Tongue (tissue), 2 donors: ENCODE data around the gene RIMS3. TPM values are rescaled to one million over a fixed set of nuclear protein-coding genes. Genes with fewer than 3 reads are reported as not detected.
A peak's percentile ranks its signal among the peaks of the same experiment; 100 is the strongest.
"Not testable (repeated sequence)": the region's sequence is repeated elsewhere in the genome, so short reads cannot be mapped to it uniquely, and the experiment has no call there.

ENCODE experiments used
- DNase-seq: peaks from one replicate; pipeline ENCODE4 v3.0.0-alpha.2; 2015
- total RNA-seq: library from RNA; depleted of rRNA; stranded (reverse); fragments of >200 nt; gene quantifications from one replicate; pipeline ENCODE4 v1.2.3, GENCODE V29; 2014

RIMS3 gene
- total RNA-seq, result 1.7 TPM

DNA sequence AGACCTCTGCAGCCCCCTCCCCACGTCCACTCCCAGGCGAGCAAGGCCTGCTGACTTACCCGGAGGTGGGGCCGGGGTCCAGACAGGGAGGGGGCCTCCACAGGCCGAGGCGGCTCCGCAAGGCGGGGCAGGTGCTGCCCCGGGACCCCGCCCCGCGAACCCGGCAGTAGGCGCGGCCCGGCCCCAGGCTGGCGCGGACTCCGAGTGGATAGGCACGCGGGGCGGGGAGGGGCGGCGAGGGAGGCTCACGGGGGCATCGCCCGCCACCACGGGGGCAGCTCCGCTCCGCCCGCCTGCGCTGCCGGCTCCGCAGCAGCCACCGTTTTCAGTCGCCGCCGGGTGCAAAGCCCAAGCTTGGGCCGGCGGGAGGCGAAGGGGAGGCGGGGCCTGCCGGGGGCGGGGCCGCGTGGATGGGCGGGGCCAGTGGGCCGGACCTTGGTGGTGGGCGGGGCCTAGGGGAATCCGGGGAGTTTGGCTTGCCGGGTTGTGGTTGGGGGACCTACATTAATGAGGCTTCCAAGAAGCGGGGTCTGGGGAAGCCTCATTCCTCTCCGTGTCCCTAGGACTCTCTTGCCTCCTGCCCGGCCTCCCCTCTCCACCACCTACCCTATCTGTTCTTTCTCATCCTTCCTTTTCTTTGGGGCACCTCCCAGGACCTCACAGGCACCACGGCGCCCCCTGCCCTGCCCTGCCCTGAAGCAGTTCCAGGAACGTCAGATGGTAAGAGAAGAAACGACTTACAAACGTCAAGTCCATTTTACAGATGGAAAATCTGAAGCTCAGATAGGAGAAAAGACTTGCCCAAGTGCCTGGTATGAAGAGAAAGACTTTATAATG is at the start of gene RIMS3:
TSS of gene RIMS3 (minus strand) at position 348 of the 837 bp plus-strand sequence. CDS start 23,757 bp downstream, outside the sequence.
- DNase-seq, result peak; percentile 77

DNA sequence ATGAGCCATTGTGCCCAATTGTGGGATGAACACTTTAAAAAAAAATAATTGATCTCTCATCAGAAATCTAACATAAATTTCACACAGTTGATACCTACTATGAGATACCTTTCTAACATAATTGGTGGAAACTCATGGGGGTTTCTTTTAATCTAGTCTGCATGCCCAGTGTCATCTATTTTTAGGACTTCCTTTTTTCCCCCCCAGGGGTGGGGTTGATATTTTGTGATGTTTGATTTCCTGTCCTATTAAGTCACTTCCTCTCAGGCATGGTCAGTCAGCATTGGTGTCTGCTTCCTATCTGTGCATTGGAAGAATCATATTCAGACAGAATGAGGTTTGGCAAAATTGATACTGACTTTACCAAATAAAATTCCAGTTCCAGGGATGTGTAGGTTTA is 47.5 kb upstream of the RIMS3 start:
- no peak for DNase-seq

DNA sequence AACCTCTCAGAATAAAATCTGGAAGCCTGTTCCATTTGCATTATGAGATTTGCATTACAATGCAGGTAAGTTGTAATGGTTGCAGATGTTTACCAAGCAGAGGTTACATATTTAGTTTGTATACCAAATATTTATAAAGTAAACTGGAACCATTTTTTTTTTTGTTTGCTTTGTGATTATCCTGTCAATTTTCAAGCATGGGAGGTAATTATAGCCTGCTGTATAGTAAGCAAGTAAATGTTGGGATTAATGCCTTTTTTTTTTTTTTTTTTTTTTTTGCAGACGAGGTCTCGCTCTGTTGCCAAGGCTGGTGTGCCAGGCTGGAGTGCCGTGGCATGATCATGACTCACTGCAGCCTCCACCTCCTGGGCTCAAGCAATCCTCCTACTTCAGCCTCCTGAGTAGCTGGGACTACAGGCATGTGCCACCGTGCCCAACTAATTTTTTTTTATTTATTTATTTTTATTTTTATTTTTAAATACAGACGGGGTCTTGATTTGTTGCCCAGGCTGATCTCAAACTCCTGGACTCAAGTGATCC is 47.0 kb upstream of the RIMS3 start:
- no peak for DNase-seq

DNA sequence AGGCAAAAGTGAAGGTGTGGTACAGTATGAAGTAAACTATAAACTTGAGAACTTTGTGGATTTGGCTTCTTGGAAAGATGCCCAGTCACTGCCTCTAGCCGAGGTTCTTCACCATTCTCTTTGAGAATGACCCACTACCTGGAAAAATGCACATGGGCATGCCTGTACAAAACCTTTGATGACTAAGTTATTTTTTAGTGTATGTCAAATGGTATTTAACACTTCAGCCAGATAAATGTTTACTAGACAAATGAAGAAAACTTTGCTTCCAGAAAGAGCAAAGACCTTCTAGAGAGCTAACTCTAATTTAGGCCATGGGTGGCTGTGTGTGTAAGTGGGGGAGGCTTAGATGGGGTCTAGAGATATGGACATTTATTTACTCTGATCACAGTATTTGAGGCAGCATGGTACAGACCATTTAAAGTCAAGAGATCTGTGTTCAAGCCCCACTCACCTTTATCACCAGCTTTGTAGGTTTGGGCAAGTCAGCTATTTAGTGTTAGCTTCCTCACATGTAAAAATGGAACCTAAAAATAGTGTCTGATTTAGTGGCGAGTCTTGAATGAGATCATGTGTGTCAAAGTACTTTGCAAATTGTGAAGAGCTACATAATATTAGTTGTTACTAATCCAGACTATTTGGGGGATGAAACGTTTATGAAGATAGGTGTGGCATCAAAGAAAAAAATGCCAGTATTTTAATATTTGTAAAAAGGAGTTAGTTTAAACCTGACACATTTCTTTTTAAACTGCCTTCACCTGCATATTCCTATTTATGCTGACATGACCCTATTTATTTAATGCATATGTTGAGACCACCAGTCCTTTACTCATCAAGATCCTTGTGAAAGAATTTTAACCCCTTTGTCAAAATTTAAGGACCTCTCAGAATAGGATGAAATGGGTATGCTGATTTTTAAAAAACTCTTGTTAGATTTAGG is 46.3 kb upstream of the RIMS3 start:
- peak; percentile 50 for DNase-seq

DNA sequence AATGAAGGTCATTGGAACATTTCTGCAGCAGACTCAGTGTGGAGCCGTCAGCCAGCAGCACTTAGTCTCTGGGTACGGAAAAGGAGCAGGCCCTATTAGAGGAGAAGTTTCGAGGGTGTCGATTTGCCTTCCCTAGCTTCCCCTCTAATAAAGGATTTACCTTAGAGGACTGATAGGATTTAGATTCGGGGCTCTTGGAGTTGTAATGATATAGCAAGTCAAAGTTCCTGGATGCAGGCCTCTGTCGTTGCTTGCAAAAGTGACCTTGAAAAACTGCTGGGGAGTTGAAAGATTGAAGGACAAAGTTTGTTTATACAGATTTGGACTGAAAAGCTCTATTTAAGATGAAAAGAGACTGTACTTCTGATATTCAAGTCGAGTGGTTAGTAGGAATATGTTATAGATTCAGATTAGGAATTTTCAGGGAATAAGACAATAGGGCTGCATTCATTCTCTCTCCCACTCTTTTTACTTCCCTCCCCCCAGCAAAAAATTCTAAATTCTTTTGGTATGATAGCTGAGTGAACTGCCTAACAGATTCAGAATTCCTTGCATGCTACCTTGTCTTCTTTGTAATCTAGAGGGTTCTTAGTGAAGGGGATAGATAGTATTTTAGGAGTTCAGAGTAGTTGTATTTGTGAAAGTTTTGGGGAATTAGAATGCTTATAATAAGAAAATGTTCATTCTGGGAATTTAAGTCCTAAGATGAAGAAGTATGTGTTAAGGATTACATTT is 45.3 kb upstream of the RIMS3 start:
- peak; percentile 35 for DNase-seq

DNA sequence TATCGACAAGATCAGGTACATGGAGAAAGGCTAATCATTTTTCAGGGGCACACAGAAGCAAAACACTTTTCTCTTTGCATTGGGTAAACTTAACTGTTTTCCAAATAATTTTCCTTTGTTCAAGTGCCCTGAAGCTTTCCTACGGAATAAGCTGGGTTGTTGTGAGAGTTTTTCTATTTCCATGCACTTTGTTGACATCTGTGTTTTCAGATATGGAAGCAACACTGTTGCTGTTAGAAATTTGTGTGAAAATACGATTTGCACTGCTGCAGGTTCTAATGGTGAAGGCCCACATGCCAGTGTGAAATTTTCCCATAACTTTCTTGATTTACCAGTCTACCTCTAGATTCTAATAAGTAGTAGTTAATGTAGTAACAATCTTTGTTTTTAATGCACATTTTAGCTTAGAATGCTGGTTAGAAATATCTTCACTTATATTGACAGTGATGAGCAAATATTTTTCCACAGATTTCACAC is 44.4 kb upstream of the RIMS3 start:
- no peak for DNase-seq

DNA sequence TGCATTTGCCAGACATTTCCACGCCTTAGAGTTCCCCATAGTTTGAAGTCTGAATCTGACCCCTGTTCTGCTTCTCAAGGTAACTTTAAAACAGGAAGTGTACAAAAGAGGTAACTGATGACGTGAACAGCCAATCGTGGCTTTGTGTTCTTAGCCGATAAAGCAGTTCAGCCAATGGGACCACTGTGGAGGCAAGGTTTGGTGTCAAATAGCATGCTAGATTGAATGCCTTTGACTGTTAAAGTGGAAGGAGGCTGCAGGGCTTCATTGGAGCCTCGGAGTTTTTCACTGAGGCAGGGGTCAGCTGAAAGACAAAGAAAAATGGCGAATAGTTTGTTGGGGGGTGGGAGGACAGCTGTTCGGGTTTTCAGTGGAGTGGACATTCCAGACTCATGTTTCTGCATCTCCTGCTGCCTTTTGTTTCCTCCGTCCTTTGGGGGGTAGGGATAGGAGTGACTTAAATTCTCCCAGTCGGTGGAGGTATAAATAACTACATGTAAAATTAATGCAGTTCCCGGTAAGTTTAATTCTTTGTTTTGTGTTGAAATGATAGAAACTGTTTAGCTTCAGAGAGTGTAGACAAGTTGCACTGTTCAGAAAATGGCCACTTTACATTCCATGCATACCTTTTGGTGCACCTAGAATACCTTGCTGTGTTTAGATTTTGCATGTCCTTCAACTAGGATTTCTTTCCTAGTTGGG is 43.8 kb upstream of the RIMS3 start:
- DNase-seq, result peak; percentile 97

DNA sequence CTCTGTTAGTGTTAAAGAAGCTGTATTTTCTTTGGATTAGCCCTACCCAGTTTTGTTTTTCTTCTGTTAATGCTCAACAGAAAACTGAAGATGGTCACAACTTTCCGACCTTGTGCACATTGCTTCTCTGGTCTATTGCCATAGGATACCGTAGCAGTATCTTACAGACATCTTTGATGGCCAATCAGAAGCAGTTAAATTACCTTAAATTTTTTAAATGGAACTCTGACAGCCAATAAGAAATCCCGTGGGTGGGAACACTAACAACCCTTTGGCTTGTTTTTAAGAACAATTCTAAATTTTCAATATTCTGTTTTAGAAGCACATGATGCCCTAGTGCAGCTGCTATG is 43.2 kb upstream of the RIMS3 start:
- DNase-seq, result no peak

DNA sequence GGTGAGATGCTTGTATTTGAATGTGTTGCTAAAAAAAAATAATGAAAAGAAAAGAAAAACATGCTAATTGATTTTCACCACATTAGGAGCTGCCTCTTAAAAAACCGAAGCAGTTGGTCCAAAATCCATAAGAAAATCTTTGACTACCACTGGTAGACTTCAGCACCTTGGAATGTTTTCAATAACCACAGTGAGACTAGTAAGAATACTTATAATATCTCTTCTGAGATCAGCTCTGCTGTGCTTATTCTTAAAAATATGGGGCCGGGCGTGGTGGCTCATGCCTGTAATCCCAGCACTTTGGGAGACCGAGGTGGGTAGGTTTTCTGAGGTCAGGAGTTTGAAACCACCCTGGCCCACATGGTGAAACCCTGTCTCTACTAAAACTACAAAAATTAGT is 41.1 kb upstream of the RIMS3 start:
- DNase-seq, result no peak

DNA sequence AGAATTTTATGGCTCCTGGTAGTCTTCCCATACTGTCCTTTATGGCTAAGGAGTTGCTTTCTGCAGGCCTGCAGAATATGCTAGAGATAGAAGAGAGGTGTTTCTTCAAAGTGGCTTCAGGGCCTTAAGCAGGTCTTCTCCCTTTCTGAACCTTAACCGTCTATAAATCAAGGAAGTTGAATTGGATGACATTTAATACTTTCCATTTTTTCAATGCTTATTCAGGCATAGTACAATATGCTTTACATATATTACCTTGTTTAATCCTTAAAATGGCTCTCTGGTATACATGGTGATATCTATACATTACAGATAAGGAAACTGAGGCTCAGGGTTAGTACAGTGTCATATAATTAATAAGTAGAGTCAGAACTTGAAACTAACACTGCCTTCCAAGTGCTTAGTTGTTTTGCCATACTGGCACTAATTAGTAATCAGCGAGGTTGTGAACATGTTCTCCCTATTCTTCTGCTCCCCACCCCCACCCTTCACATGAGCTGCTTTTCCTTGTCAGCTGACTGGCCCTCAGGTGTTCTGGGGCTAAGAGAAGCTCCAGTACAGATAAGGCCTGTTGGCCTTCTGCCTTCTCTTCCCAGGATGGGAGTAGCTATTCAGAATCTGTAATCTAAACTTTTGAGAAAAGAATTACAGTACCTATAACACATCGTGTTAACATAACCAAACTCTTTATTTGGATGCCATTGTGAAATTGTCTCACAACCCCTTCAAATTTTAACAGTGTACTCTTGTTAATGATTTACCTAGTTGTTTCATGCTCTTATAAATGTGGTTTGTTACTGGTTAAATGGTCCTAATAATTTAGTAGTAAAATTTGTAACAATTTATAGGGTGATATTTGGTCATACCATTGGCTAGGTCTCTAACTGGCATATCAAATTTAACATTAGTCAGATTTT is 39.6 kb upstream of the RIMS3 start:
- no peak for DNase-seq

DNA sequence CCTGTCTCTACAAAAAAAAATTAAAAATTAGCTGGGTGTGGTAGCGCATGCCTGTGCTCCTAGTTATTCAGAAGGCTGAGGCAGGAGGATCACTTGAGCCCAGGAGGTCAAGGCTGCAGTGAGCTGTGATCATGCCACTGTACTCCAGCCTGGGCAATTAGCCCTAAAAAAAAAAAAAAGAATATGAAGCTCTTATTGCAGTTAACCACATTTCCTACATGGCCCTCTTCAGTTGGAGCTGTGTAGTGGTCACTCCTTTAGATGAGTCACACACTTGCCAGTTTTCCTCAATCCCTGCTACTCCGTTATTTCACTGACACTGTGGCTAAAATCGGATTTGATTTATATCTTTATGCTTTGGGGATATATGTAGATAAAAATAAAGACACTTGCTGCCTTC is 37.8 kb upstream of the RIMS3 start:
- no peak for DNase-seq

DNA sequence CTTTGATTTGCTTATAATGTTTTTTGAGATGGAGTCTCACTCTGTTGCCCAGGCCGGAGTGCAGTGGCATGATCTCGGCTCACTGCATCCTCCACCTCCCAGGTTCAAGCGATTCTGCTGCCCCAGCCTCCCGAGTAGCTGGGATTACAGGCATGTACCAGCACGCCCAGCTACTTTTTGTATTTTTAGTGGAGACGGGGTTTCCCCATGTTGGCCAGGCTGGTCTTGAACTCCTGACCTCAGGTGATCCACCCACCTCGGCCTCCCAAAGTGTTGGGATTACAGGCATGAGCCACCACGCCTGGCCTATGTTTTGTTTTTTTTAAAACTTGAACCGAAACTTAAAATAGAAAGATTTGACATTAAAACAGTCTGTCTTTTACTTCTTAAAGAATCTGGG is 37.3 kb upstream of the RIMS3 start:
- DNase-seq, result not testable (repeated sequence)

DNA sequence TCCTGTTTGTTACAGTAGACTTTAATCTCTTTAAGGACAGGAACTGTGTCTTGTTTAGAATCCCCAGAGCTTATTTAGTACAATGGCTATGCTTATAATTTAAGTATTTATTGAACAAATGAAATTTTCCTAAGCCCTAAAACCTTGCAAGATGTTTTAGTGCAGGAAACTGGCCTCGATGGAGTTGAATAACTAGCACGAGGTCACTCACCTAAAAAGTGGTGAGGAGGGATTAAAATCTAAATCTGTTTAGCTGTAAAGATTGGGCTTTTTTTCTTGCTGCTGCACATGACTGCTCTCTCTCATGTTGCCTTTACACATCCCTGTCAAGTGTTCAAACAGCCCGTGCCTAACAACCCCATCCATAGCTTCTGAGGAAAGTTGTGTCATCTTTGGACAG is 36.2 kb upstream of the RIMS3 start:
- DNase-seq, result no peak

DNA sequence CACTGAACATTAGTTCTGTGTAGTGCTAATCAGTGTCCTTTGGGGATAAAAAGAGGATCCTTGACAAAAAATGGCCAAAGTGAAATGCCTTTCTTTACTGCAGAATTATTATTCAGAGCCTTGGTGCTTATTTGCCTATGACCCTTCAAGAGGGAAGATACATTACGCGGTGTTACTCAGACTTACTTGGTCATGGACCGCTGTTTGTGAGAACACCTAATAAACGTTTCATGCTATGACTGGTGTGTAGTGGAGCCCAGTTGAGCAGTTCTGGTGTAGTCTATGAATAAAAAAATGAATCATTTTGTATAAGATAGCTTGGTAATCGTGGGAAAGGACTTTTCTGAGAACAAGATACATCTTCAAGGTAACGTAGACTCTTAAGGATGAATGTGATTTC is 34.3 kb upstream of the RIMS3 start:
- DNase-seq, result no peak

DNA sequence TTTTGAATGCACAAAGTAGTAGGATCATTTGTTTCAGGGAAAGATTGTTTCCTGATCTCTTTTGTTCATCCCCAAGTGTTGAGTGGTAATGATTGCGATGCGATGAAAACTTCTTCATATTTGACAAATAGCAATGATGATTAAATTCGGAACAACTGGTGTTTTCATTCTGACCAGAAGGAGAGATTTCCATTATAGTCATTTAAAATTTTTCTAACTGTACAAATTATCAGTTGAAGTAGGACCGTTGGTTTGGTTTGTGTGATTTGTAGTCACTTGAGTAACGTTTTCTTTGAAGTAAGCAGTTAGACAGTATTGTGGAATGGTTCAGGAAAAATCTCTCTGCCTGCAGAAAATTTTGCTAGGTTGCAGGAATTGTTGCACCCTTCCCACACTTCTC is 32.0 kb upstream of the RIMS3 start:
- no peak for DNase-seq

DNA sequence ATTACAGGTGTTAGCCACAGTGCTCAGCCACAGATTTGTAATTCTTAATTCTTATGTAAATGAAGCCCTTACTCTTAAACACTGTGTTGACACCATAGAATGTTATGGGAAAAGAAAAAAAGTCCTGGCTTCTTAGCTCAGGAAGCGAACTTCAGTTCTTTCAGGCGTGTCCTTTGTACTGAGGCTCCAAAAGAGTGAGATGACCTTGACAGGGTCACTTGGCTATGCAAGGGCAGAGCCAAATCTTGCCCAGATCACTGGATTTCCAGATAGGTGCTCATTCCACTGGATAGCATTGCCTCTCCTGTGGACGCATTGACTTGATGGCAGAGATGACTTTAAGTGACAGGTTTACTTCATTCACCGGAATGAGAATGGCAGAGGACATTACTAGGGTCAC is 30.8 kb upstream of the RIMS3 start:
- DNase-seq, result no peak

DNA sequence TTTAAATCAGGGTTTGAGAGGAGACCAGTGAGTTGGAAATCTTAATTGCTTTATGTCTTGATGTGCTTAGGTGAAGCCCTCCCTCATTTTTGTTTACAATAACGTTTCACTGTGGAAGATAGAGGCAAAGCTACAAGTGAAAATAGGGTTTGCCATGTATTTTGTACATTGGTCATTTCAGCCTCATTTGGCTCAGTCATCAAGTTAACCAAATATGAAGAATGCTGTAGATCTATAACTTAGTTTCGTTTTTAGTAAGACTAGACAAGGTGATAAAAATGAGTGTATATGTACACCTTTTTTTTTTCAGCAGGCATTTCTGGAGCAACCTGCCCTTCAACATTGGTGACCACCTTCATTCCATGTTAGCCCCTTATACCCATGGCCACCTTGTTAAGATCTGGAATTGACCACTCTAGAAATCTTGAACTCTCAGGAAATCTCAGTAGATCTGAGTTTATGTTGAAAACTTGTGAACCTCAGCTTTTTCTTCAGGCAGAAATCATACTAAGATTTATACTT is 28.9 kb upstream of the RIMS3 start:
- no peak for DNase-seq

DNA sequence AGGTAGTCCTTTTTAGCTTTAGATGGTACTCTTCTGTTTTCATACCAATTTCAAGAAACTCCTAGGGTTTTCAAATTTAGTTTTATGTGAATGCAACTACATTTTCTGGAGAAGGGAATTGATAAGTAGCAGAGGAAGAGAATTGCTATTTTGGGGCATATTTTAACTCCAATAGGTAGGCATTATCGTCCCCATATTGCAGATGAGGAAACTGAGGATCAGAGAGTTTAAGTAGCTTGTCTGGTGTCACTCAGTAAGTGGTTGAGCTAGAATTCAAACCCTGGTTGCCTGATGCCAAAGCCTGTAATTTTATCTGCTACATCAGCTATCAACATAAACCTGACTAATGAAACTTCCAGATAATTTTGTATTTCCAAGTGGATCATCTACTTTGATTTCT is 27.9 kb upstream of the RIMS3 start:
- no peak for DNase-seq

DNA sequence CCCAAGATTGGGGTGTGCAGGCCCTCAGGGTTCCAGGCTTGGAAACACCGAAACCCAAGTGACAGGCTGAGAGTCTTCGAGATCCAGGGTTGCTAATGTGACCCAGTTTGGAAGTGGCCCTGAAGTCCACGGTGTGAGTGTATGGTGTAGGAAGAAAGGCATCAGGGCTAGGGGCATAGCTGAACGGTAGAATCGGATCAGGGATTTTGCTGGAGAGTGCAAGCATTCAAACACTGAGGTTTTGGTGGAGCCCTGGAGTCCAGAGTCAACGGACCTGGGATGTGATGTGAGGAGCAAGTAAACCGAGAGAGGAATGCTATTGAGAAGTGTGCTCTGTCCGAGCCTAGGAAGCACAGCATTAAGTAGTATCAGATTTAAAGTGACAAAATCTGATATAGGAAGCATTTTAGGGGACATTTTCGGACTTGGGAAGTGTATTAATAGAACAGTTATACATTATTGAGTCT is 27.0 kb upstream of the RIMS3 start:
- DNase-seq, result peak; percentile 38
